HG03060 (cell line): ENCODE data around the gene ITSN1.
"Not testable (repeated sequence)": the region's sequence is repeated elsewhere in the genome, so short reads cannot be mapped to it uniquely, and the experiment has no call there.

Experiments
- ATAC-seq: cut with Tn5 transposase; IDR thresholded peaks from one replicate; pipeline ENCODE4 v1.9.1; 2021; ENCODE audit warnings: low read depth, moderate number of reproducible peaks; ENCODE audit not compliant: unreplicated experiment

The ITSN1 gene

GRCh38 chr21:33642027-33642895, at the start of gene ITSN1:
ITSN1 (plus strand) TSS chr21:33642501; CDS start chr21:33718829, 76,328 bp downstream.
- ATAC-seq = peak; percentile 78

GRCh38 chr21:33598051-33598450, 44.2 kb upstream of the ITSN1 start:
- no peak for ATAC-seq

- ATAC-seq = no peak
Observed at GRCh38 chr21:33608559-33608958, 33.7 kb upstream of the ITSN1 start.

- no peak for ATAC-seq
Observed at GRCh38 chr21:33611006-33611744, 31.1 kb upstream of the ITSN1 start.

GRCh38 chr21:33617565-33617964, 24.7 kb upstream of the ITSN1 start:
- ATAC-seq = not testable (repeated sequence)

- no peak for ATAC-seq
Observed at GRCh38 chr21:33618407-33618806, 23.9 kb upstream of the ITSN1 start.

GRCh38 chr21:33619726-33620125, 22.6 kb upstream of the ITSN1 start:
- no peak for ATAC-seq

GRCh38 chr21:33622253-33622652, 20.0 kb upstream of the ITSN1 start:
- ATAC-seq = no peak

- ATAC-seq = not testable (repeated sequence)
Observed at GRCh38 chr21:33626151-33626550, 16.1 kb upstream of the ITSN1 start.

- no peak for ATAC-seq
Observed at GRCh38 chr21:33634254-33634653, 8.0 kb upstream of the ITSN1 start.

- no peak for ATAC-seq
Observed at GRCh38 chr21:33640697-33641351, 1.5 kb upstream of the ITSN1 start.

GRCh38 chr21:33641352-33642026, 812 bp upstream of the ITSN1 start, which contains the start of gene CRYZL1:
CRYZL1 (minus strand) TSS chr21:33641741; CDS start chr21:33631551, 10,190 bp downstream.
- peak; percentile 76 for ATAC-seq

GRCh38 chr21:33642896-33643657, 776 bp downstream of the ITSN1 start:
- ATAC-seq = no peak

GRCh38 chr21:33643658-33644311, 1.5 kb downstream of the ITSN1 start:
- no peak for ATAC-seq

- no peak for ATAC-seq
Observed at GRCh38 chr21:33644383-33645074, 2.2 kb downstream of the ITSN1 start.

- ATAC-seq = no peak
Observed at GRCh38 chr21:33645730-33646129, 3.4 kb downstream of the ITSN1 start.

- no peak for ATAC-seq
Observed at GRCh38 chr21:33647587-33647986, 5.3 kb downstream of the ITSN1 start.

- no peak for ATAC-seq
Observed at GRCh38 chr21:33648555-33648954, 6.3 kb downstream of the ITSN1 start.

GRCh38 chr21:33650230-33650629, 7.9 kb downstream of the ITSN1 start:
- no peak for ATAC-seq
